Measurements from ENCODE around the gene MAN1C1. TPM values are rescaled to one million over a fixed set of nuclear protein-coding genes. Genes with fewer than 3 reads are reported as not detected.

MAN1C1 gene
- polyA plus RNA-seq, 3 donors = 3.1 to 18.2 (median 12.4) TPM

- H3K27ac ChIP-seq (ENCODE audit: low read depth, low read length) = no peak overlapping the region
- 53 to 74% (median 53%) methylated on average over 3 of the region's 3 CpGs for WGBS, 3 donors
Observed at GRCh38 chr1:25756215-25756614, 139.6 kb downstream of the MAN1C1 start.

DNA sequence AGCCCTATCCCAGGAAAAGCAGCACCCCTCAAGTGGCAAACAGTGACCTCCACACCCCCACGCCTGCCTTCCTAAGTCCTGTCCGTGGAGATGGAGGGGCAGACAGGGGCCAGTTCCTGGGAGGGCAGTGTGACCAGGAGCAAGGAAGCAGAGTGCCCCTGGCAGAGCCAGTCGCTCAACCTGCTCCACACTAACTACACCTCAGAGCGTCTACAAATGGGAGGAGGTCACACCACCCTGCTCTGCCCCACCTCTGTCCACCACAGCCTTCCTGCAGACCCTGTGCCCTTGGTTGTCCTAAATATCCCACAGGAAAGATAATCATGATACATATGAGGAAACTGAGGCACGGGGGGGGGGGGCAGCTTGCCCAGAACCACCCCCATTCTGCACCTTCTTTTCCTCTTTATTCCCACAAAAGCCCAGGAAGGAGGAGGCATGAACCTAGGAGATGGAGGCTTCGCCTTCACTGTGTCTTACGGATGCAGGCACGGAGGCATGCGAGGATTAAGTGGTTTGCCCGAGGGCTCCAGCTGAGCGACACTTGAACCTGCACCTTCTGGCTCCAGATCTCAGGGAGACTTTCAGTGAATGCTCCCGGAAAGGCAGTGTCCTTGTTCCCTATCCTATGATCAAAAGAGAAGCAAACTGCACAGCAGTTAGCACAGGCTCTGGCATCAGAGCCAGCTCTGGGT is 140.7 kb downstream of the MAN1C1 start:
- H3K27ac ChIP-seq (ENCODE audit: low read depth, low read length) = no peak overlapping the region
- 83 to 90% (median 87%) methylated on average over 12 of the region's 12 CpGs for WGBS, 3 donors

DNA sequence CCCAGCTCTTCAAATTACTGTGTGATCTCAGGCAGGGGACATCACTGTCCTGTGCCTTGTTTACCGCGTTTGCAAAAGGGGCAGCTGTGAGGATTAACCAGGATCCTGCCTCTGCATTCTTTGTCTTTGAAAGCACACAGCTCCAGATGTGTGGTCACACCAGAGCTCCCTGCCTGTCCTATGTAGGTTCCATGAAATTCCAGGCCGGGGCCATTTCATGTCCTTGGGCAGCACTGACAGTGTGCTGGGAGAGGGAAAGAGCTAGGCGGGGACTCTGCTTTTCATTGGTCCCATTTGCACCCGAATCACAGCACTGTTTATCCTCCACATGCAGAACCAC is 141.2 kb downstream of the MAN1C1 start:
- 73 to 86% (median 77%) methylated on average over 5 of the region's 5 CpGs for WGBS, 3 donors
- H3K27ac ChIP-seq (ENCODE audit: low read depth, low read length) = no peak overlapping the region

DNA sequence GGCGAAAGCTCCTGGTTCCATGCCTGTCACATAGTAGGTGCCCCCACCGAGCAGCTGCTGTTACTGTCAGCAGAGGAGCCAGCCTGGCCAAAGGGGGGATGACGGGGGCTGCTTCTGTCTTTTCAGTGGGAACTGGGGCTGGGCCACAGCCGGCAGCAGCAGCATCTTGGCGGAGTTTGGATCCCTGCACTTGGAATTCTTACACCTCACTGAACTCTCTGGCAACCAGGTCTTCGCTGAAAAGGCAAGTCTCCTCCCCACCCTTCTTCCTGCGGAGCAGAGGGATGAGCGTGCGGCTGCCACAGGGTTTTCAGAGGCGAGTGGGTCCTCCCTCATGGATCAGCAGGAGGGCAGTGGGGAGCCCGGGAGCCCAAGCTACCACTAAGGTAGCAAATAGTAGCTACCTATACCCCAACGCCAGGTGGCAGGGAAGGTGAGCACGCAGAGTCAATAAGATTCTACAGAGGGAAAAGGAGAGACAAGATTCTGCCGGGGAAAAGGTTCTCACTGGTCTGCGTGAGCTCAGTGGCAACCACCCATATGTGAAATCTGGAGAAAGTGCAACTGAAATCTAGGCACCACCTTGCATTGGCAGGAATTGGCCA is 142.0 kb downstream of the MAN1C1 start:
- no peak overlapping the region for H3K27ac ChIP-seq (ENCODE audit: low read depth, low read length)
- 76 to 94% (median 90%) methylated on average over 15 of the region's 15 CpGs for WGBS, 3 donors

- no peak overlapping the region for H3K27ac ChIP-seq (ENCODE audit: low read depth, low read length)
- WGBS, 3 donors = 82 to 92% (median 91%) methylated on average over 11 of the region's 11 CpGs
Observed at GRCh38 chr1:25760122-25760719, 143.6 kb downstream of the MAN1C1 start.

GRCh38 chr1:25760871-25761270 is 144.3 kb downstream of the MAN1C1 start:
- no peak overlapping the region for H3K27ac ChIP-seq (ENCODE audit: low read depth, low read length)
- 85 to 91% (median 85%) methylated on average over 5 of the region's 5 CpGs for WGBS, 3 donors

GRCh38 chr1:25763493-25763892 is 146.9 kb downstream of the MAN1C1 start:
- 87 to 91% (median 89%) methylated on average over 10 of the region's 10 CpGs for WGBS, 3 donors
- no peak overlapping the region for H3K27ac ChIP-seq (ENCODE audit: low read depth, low read length)

GRCh38 chr1:25765136-25765922 is 148.7 kb downstream of the MAN1C1 start:
- H3K27ac ChIP-seq (ENCODE audit: low read depth, low read length) = no peak overlapping the region
- 50 to 75% (median 53%) methylated on average over 8 of the region's 8 CpGs for WGBS, 3 donors

DNA sequence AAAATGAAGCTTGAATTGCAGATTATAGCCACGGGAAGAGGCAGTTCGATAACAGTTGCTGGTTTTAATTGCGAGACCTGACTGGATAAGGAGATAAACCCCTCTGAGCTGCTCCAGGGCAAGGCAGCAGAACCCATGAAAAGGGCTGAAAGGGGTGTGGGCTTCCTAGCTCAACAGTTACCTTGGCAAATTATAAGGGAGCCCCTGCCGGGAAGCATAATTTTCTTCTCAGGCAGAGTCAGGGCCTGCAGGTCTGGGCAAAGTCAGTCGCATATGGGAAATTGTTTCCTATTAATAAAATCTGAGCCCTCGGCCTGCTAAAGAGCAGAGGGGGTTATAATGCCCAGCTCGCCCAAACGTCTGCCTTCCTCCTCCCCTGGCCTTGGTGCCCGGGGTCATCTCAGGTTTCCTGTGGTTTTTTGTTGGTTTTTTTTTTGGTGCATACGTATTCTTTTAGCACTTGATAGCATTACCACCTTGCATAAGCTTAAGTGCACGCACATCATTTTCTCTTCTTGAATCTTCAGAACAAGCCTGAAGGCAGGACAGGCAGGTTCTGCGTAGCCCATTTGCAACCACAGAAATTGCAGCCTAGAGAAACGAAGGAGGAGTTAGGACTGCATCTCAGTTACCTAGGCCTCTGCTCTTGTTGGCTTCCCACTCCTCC is 149.5 kb downstream of the MAN1C1 start:
- H3K27ac ChIP-seq (ENCODE audit: low read depth, low read length) = no peak overlapping the region
- 40 to 66% (median 65%) methylated on average over 13 of the region's 13 CpGs for WGBS, 3 donors

DNA sequence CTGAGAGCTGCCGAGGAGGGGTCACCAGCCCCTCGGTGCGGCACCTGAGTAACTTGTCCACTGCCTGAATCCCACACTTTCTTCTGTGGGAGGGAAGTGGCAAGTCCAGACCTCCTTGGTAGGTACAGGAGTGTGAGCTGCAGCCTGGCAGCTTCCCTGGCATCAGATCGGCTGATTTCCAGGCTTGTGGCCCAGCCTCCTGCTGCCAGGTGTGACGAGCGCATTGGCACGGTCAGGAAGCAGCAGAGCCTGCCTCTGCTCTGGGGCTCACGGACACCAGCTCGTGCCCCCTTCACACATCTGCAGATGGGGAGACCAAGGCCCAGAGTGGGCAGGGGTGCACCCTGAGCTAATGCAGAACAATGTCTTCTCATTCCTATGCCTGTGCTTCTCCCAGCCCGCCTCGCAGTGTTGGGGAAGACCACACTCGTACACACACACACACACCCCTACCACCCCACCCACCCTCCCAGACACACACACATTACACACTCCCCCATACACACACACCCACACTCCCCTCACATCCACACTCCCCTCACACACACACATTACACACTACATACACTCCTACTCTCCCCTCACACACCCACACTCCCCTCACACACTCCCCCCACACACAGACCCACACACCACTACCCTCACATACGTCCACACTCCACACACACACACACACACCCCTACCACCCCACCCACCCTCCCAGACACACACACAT is 150.3 kb downstream of the MAN1C1 start:
- WGBS, 3 donors = 39 to 83% (median 80%) methylated on average over 13 of the region's 13 CpGs
- H3K27ac ChIP-seq (ENCODE audit: low read depth, low read length) = no peak overlapping the region

DNA sequence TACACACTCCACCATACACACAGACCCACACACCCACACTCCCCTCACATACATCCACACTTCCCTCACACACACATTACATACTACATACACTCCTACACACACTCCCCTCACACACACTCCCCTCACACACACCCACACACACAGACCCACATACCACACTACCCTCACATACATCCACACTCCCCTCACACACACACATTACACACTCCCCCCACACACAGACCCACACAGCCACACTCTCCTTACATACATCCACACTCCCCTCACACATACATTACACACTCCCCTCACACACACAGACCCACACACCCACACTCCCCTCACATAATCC is 150.8 kb downstream of the MAN1C1 start:
- H3K27ac ChIP-seq (ENCODE audit: low read depth, low read length) = no peak overlapping the region

DNA sequence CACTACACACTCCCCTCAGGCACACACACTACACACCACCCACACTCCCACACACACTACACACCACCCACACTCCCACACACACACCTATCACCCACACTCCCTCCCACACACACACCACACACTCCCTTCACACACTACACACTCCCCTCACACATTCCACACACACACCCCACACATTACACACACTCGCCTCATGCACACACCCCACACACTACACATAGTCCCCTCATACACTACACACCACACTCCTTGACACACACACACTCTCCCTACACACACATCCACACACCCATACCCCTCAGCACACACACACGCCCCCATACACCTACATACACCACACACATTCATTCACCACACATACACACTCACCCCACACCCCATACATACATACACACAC is 152.4 kb downstream of the MAN1C1 start:
- no peak overlapping the region for H3K27ac ChIP-seq (ENCODE audit: low read depth, low read length)
- WGBS, 3 donors = 89 to 96% (median 90%) methylated on average over 2 of the region's 2 CpGs

DNA sequence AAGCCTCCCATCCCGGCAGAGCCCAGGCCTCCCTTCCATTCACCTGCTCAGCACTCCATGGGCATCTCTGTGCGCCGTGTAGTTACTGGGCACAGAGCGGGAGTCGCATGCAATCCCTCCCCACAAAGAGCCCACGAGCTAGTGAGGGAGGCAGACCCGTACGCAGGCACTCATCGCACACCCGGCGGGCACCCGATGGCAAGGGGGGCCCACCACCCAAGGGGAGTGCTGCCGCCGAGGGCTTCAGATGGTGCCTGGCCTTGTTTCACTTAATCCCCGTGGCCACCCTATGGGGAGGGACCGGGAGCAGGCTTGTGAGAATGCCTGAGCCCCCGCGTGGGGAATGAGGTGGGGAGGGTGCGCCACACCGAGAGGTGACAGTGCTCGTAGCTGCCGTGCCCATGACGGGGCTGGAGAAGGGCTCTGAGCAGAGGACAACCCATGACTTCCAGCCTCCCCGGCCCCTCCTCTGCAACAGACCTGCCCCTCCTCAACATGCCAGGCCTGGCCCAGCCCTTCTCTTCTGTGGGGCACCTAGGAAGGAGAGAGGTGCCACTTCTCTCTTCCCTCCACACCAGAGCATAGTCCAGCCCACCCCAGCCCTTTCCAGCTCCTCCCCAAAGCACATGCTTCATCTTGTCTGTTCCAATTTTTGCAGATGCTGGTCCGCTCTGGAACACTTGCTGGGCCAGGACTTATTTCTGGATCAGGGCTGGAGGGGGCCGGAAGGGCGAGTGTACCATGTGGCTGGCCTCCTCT is 153.2 kb downstream of the MAN1C1 start:
- 94 to 96% (median 95%) methylated on average over 27 of the region's 27 CpGs for WGBS, 3 donors
- no peak overlapping the region for H3K27ac ChIP-seq (ENCODE audit: low read depth, low read length)

- 64 to 75% (median 68%) methylated on average over 14 of the region's 14 CpGs for WGBS, 3 donors
- H3K27ac ChIP-seq (ENCODE audit: low read depth, low read length) = no peak overlapping the region
Observed at GRCh38 chr1:25770541-25771220, 154.1 kb downstream of the MAN1C1 start.

DNA sequence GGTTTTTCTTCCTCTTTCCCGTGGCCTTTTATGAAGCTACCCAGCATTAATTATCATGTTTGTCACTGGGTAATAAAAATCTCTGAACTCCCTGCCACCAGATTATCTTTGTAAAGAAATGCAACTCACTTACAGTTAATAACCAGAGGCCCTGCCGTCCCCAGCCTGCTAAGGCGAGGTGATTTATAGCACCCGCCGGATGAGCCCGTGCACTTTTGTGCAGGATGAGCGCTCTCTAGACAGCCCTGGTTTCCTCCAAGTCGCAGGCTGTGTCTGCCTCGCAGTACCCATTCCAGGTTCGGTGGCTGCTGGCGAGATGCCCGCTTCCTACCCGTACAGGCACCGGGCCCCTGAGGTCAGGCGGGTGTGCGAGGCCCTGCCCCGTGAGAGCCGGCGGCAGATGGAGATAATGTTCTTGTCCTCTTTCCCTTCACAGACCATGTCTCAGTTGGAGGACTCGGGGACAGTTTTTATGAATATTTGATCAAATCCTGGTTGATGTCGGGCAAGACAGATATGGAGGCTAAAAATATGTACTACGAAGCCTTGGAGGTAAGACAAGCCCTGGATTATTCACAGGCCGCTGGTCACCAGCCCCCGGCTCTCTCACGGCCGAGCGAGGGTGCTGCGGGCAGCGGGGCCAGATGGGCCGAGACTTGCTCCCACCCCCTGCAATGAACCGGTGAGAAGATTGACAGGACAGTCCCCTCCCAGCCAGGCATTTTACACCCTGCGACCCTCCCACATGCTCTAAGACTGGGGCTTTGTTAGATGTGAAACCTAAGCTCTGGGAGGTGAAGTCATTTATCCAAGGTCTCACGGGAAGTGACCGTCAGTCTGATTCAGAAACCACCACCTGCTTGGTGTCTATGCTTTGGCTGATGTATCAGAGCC is 154.9 kb downstream of the MAN1C1 start:
- 19 to 51% (median 41%) methylated on average over 34 of the region's 34 CpGs for WGBS, 3 donors
- H3K27ac ChIP-seq (ENCODE audit: low read depth, low read length) = no peak overlapping the region

DNA sequence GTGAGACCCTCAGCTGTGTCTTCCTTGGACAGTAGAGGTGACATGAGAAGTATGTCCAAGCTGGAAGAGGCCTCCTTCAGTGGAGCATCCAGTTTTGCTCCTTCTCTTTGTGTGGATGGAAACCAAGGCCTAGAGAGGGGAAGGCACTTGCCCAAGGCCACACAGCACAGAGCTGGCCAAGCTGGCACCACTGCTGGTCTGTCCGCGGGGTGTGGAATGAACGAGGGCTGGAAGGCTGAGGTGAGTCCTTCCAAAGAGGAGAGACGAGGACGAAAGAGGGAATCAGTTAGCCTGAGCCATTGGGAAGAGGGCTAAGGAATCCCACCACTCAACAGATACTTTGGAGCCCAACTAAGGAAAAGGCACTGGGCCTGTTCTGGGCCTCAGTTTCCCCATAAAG is 155.6 kb downstream of the MAN1C1 start:
- no peak overlapping the region for H3K27ac ChIP-seq (ENCODE audit: low read depth, low read length)
- WGBS, 3 donors = 60 to 99% (median 94%) methylated on average over 5 of the region's 5 CpGs
